Left kidney (tissue), 2 donors: ENCODE measurements around the gene CNOT1. TPM values are rescaled to one million over a fixed set of nuclear protein-coding genes. Genes with fewer than 3 reads are reported as not detected.
"Not testable (repeated sequence)": the region's sequence is repeated elsewhere in the genome, so short reads cannot be mapped to it uniquely, and the experiment has no call there.

Experiments used
- DNase-seq: peaks from one replicate; pipeline ENCODE4 v3.0.0-alpha.2; 2013
- polyA plus RNA-seq: library from polyadenylated mRNA; unstranded; fragments of 120-200 nt; gene quantifications from one replicate; pipeline ENCODE4 v1.2.1, GENCODE V29; 2013; ENCODE audit not compliant: insufficient read length

Gene CNOT1
- polyA plus RNA-seq, 1 donor, result 221 TPM

DNA sequence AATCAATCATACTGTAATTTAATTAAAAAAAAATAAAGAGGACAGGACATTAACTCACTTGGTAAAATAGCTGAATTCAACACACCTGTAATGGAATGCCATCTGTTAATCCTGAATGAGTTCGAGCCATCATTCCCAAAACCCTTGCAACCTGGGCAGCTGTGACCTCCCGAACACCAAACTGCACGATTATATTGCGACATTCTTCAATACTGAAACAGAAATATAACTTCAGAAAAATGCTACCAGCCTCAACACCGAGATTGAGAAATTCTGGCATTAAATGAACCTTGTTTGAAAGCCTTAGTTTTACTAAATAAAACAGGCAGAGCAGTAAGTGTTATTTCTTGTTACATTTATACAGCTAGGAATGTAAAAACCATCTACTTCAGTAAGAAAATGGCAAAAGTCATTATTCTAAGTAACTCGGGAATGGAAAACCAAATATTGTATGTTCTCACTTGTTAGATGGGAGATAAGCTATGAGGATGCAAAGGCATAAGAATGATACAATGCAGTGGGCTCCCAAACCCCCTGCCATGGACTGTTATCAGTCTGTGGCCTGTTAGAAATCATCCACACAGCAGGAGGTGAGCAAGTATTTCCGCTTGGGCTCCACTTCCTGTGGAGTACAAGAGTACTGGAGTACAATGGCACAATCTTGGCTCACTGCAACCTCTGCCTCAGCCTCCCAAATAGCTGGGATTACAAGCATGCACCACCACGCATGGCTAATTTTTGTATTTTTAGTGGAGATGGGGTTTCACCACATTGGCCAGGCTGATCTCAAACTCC is 46.5 kb downstream of the CNOT1 start:
- no peak for DNase-seq

DNA sequence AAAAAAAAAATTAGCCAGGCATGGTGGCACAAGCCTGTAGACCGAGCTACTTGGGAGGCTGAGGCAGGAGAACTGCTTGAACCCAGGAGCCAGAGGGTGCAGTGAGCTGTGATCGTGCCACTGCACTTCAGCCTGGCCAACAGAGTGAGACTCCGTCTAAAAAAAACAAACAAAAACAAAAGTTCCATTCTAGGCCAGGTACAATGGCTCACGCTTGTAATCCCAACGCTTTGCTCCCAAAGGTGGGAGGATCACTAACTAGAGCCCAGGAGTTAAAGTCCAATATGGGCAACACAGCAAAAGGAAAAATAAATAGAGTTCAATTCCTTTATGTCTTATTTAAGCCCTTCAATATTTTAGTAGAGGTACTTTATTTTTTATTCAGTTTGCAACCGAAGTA is 47.5 kb downstream of the CNOT1 start:
- no peak for DNase-seq

GRCh38 chr16:58579587-58579986 is 50.0 kb downstream of the CNOT1 start:
- no peak for DNase-seq

GRCh38 chr16:58578642-58579041 is 51.0 kb downstream of the CNOT1 start:
- DNase-seq, result no peak

DNA sequence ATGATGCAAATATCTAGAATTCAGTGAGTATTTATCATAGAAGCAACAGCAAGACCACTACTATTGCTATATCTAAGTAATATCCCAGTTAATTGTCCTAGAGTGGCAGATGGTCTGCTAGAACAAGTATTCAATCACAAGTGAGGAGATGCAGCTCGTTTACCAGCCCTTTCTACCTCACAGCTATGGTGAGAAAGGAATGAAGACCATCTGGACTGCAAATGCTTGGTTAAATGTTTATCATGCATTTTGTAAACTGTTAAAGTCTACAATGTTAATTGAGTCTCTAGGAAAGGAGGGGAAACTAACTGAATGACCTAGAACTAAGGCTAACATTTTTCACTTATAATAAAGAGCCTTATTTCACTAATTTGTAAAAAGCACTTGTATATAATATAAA is 52.5 kb downstream of the CNOT1 start:
- no peak for DNase-seq

- no peak for DNase-seq
Observed at GRCh38 chr16:58574895-58575294, 54.7 kb downstream of the CNOT1 start.

GRCh38 chr16:58565697-58566096 is 63.9 kb downstream of the CNOT1 start:
- not testable (repeated sequence) for DNase-seq

DNA sequence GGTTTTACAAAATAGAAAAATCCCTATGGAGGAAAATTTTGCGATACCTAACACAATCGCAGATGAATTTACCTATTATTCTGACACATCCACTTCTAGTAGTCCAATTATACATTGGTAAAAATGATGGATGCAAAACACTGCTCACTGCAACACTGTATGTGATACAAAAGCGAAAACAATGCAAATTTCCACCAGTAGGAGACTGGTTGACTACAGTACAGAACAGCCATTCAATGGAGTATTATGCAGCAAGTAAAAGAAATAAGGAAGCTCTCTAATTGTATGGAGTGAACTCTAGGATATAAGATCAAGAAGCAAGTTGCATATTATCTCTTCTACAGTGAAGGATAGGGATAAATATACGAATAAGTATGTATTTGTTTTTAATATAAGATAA is 65.9 kb downstream of the CNOT1 start:
- no peak for DNase-seq

- no peak for DNase-seq
Observed at GRCh38 chr16:58563235-58563634, 66.4 kb downstream of the CNOT1 start.

- DNase-seq, result no peak
Observed at GRCh38 chr16:58556678-58557077, 72.9 kb downstream of the CNOT1 start.

GRCh38 chr16:58551496-58551895 is 78.1 kb downstream of the CNOT1 start:
- no peak for DNase-seq

DNA sequence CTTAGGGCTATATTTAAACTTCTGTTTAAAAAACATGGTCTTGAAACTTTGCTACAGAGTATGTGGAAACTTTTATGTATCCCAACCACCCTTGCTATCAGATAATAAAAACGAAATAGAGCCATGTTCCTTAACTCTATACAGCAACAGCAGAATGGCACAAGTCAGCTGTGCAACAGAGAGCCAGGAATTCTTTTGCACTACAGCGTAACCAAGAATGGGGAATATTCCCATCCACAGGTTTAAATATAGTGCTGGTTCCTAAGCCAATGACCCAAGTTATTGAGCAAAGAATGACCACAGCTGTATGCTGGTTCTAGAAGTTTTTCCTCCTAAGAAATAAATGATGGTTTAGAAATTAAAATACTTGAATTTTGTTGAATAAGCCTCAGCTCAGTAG is 81.2 kb downstream of the CNOT1 start:
- DNase-seq, result no peak

DNA sequence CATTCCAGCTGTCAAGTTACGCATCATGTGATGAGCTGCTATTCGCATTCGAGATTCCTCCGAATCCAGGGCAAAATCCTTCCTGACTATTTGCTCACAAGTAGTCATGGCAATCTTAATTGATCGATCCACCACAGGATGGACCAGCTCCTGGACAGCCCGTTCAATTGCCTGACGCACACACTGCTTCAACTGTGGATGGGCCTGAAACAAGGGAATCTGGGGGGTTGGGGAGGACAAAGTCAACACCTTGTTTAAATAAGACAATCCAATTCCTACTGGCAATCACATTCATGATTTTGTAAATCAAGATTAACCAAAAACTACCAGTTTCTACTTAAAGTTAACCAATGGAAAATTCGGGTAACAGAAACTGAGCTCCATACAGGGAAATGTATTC is 85.9 kb downstream of the CNOT1 start:
- DNase-seq, result no peak

DNA sequence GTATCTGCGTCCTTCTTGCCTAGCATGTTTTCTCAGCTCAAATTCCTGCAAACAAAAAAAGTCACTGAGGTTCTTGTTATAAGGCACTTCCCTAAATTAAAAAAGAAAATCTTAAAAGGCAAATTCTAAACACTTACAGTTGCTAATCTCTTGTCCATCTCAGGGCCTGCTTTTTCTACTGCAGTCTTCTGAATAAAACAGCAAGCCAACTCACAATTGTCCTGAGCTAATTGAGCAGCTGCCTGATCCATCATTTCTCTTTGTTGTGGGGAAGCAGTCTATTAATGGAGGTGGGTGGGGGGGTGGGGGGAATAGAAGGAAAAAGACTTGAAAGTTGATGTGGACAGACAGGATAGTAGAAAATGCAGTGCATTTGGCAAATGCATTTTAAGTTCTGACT is 87.3 kb downstream of the CNOT1 start:
- no peak for DNase-seq

GRCh38 chr16:58541711-58542110 is 87.9 kb downstream of the CNOT1 start:
- no peak for DNase-seq

- no peak for DNase-seq
Observed at GRCh38 chr16:58537124-58537906, 92.3 kb downstream of the CNOT1 start.

GRCh38 chr16:58536278-58536677 is 93.3 kb downstream of the CNOT1 start:
- no peak for DNase-seq

GRCh38 chr16:58535100-58535499 is 94.5 kb downstream of the CNOT1 start:
- no peak for DNase-seq

GRCh38 chr16:58533751-58534470 is 95.7 kb downstream of the CNOT1 start:
- no peak for DNase-seq

- DNase-seq, result no peak
Observed at GRCh38 chr16:58532414-58532813, 97.2 kb downstream of the CNOT1 start.

DNA sequence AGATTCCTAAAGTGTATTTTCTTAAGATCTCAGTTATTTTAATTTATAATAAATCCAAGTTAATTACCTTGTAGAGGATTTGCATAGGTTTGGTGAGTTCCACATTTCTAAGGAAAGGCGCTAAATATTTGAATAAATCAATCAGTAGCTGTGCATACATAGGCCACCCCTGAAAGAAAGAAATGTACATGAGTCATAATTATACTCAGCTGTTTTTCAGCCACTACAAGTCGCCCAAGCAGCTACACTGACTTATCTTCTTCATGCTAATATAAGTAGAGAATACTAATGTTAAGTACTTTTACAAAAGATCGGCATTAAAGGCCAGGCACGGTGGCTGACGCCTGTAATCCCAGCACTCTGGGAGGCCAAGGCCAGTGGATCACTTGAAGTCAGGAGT is 99.4 kb downstream of the CNOT1 start:
- no peak for DNase-seq

DNA sequence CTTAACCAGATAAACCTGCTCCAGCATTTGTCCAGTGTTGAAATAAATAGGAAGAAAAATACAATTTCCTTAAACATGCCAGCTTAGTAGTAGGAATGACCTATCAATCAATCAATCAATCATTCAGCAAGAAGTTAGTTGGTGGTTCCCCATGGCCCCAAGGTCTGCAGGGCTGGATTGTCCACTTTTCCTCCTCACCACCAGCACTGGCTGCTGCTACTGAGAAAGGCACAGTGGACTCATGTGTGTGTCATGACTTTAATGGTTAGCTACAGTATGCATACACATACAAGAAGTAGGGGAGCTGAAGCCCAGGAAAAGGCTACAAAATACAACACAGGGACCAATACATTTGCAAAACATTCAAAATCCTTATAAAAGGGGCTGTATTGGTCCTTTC is 109.9 kb downstream of the CNOT1 start:
- no peak for DNase-seq

- no peak for DNase-seq
Observed at GRCh38 chr16:58518980-58519368, 110.7 kb downstream of the CNOT1 start.
